Fibroblast of mammary gland (primary cell): ENCODE results near the gene DNAH8.

ENCODE experiments used
- DNase-seq: peaks from one replicate; pipeline ENCODE4 v3.0.0-alpha.2; 2010; ENCODE audit warnings: low read depth
- H3K4me3 ChIP-seq: 2 replicates; pipeline ENCODE4 v1.5.1; 2011; ENCODE audit warnings: low read depth, mild to moderate bottlenecking, low read length, moderate library complexity; ENCODE audit not compliant: control insufficient read depth
- TF ChIP-seq, protein P1 (sequence below): conservative IDR thresholded peaks from 2 replicates; pipeline ENCODE4 v1.5.1; 2011; ENCODE audit warnings: low read depth, low read length, inconsistent platforms; ENCODE audit not compliant: control insufficient read depth, insufficient read depth

DNAH8 gene

DNA sequence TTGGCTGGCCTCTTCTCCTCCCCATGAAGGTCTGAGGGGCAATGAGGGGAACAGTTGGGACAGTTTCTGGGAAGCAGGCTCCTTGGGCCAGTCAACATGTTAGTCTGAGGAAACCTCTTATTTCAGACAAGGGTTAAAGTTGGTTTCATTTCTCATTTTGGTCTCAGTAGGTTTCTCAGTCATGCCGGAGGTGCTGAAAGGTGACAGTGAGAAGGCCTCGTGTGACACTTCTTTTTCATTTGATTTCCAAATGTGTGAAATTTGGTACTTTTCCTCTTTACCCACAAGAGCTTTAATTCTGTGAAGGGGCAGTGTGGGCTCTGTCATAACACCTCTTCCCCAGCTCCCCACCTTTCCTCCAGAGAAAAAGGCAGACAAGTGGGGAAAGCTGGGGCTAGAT lies 326.0 kb downstream of the DNAH8 start:
- DNase-seq: no peak
- TF ChIP-seq, protein P1, sequence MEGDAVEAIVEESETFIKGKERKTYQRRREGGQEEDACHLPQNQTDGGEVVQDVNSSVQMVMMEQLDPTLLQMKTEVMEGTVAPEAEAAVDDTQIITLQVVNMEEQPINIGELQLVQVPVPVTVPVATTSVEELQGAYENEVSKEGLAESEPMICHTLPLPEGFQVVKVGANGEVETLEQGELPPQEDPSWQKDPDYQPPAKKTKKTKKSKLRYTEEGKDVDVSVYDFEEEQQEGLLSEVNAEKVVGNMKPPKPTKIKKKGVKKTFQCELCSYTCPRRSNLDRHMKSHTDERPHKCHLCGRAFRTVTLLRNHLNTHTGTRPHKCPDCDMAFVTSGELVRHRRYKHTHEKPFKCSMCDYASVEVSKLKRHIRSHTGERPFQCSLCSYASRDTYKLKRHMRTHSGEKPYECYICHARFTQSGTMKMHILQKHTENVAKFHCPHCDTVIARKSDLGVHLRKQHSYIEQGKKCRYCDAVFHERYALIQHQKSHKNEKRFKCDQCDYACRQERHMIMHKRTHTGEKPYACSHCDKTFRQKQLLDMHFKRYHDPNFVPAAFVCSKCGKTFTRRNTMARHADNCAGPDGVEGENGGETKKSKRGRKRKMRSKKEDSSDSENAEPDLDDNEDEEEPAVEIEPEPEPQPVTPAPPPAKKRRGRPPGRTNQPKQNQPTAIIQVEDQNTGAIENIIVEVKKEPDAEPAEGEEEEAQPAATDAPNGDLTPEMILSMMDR: no peak
- no peak overlapping the region for H3K4me3 ChIP-seq

DNA sequence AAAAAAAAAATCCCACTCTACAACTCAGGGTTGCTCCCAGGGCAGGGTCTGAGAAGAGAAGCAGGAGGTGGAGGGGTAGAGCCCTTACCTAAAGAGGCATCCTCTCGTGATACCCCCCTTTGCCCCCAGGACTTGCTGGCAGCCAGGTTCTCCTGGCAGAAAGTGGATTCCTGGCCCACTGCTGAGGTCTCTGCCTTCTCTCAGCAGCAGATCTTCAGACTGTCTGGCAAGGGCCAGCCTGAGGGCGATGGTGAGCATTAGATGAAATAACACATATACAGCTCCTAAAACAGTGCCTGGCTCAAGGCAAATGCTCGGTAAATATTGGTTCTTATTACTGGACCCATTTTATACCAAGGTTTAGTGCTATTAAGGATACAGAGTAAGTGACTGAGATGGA lies 328.7 kb downstream of the DNAH8 start:
- TF ChIP-seq, protein P1: no peak
- no peak for DNase-seq
- H3K4me3 ChIP-seq: no peak overlapping the region

DNA sequence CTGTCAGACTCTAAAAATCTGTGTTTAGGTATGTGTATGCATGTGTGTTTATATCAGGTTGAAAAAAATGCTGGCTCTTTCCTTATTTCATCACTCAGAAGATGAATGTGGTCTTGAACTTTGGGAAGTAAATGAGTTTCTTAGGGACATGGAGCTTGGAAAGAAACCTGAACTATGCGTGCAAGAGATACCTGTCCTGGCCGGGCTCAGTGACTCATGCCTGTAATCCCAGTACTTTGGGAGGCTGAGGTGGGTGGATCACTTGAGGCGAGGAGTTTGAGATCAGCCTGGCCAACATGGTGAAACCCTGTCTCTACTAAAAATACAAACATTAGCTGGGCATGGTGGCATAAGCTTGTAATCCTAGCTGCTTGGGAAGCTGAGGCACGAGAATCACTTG lies 329.1 kb downstream of the DNAH8 start:
- no peak for DNase-seq
- TF ChIP-seq, protein P1: no peak
- no peak overlapping the region for H3K4me3 ChIP-seq

DNA sequence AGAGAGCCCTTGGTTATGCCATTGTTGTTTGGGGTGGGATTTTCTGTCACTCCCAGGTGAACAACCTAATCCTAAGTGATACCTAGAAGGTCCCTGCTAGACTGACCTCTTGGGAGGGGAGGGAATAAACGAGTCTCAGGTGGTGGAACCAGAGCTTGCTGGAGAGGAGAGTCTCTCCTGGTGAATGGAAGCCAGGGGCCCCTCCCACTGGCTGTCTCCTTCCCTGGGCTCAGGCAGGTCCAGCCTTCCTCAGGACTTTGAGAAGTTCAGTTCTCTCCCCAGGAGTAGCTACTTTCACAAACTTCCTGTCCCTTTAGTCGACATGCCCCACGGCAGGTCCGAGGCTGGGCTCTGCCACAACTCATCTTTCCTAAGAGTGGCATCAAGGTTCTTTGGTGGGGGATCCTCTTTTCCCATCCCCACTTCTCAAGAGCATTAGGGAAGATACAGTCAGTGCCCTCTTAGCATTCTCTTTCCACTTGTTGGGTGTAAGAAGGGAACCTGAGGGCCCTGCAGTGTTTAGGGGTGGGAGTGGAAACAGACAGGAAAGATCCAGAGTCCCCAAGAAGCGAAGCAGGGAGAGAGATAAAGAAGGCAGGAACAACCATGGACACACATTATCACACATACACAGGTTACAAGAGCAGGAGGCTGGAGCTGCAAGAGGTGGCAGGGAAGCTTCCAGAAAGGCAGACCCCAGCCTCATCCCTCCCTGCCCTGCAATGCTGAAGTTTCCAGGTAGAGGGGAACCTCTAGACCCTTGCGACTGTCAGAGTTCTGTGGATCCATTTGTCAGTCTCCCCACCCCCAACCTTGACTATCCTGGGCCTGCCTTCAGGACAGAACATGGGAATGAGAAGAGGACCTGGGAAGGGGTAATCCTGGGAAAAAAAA lies 332.6 kb downstream of the DNAH8 start:
- TF ChIP-seq, protein P1: no peak
- DNase-seq: no peak
- no peak overlapping the region for H3K4me3 ChIP-seq

DNA sequence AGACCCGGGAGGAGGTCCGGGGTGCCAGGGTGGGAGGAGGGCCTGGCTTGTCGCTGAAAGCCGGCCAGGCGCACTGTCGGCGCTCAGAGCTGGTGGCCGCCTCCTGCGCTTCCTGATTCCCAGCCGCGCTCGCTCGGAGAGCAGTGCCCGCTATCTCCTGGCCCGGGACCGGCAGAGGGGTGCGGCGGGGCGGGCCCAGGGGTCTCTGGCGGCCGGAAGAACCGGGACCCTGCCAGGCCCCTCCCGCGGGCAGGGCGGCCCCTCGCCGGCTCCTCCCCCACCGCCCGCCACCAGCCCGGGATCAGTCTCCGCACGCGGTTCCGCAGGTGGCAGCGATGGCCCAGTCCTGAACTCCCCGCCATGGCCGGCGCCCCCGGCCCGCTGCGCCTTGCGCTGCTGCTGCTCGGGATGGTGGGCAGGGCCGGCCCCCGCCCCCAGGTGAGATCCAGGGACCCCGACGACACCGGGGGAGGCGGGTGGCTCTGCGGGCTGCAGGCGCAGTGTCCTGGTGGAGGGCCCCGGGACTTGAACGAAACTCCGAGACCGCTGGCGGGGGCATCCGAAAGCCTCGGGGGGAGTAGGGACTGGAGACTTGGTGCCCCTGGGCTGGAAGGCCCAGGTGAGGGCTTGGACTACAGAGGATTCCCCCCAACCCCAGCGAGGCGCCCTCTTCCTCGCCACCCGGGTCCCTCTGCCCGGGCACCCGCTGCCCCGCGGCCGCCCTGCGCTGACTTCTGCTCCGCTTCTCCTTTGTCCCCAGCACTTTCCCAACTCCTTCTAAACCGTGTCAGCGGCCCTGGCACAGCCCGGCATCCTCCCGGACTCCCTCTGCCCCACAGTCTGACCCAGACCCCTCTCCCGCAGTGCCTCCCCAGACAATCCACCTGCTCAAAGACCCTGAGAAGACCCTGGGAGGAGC lies 333.6 kb downstream of the DNAH8 start, which contains the start of gene GLP1R:
TSS of gene GLP1R (plus strand) at position 301 of the 919 bp plus-strand sequence. CDS start at position 361, 60 bp downstream.
- TF ChIP-seq, protein P1: no peak
- no peak for DNase-seq
- H3K4me3 ChIP-seq: no peak within 1 kb of the TSS

DNA sequence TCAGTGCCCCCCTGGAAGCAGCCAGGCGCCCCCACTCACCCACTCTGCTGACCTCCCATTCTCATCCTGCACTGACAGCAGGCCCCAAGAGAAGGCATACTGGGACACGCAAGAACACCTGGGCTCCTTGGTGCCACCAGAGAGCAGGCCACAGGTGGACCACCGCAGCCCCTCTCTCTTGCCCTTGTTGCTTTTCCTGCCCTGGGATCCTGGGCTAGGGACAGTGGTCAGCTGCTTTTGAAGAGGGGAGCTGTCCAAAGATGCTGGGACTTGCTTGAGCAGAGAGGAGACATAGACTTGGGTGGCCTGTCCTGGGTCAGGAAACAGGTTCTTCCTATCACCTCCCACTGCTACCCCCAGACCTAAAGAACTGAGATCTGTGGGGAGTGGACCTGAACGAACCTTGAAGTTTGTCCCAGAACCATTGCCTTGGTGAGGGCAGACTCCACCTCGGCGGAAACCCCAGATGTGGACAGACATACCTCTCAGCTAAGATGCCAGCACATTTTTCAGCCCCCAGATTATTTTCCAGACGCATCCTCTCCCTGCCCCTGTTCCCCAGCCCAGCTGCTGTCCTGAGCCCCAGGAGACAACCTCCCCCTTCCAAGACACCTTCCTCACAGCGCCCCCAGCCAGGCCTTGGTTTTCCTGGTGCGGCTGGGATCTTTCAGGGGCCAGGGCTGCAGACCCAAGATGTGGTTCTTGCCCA lies 334.6 kb downstream of the DNAH8 start:
- H3K4me3 ChIP-seq: no peak overlapping the region
- TF ChIP-seq, protein P1: no peak

More for the DNA sequence above, 334.6 kb downstream of the DNAH8 start:
- no peak for DNase-seq
